ENCODE measurements around the gene MAPRE3.

Gene MAPRE3

GRCh38 chr2:26975656-26976055, 5.2 kb downstream of the MAPRE3 start:
- no peak for DNase-seq (ENCODE audit: low read depth, low spot score)
- TF ChIP-seq YY1 (IDR thresholded peaks at IDR 0.05; ENCODE audit: insufficient read depth, insufficient read length), result no peak
- TF ChIP-seq SUZ12 (IDR thresholded peaks at IDR 0.05; ENCODE audit: extremely low read depth, insufficient read depth, insufficient read length), result no peak
- TF ChIP-seq ZNF274 (IDR thresholded peaks at IDR 0.05; ENCODE audit: low read depth, low read length), result no peak
- Histone ChIP-seq H3K4me1 (ENCODE audit: insufficient read depth, insufficient read length) (peaks cover 2% of the 10 kb centered on the region), H3K36me3 (ENCODE audit: insufficient read depth, insufficient read length, low read length) (no peaks in the 10 kb centered on the region), H3K27me3 (ENCODE audit: insufficient read depth, insufficient read length) (peaks cover 24% of the 10 kb centered on the region), H3K9me3 (ENCODE audit: insufficient read depth, low read length) (no peaks in the 10 kb centered on the region), H3K9ac (ENCODE audit: insufficient read length, low read depth) (no peak overlapping the region), H3K4me3 (ENCODE audit: insufficient read length, low read depth) (no peak overlapping the region)

DNA sequence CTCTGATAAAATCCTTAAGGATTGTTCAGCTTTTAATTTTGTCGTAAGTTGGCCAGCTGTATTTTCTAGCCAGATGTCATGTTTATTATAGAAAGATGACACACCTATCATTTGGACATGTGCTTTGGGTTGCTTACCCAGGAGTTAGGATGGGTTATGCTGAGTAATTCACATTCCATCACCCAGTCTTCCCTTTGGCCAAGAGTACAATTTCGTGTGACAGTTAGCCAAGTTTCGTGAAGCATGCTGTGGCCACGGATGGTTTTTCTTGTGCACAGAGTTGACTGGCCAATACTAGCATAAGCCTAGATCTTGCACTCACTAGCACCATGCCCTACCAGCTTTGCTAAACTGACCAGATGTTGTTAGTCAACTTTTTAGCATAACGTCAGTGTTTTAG, 5.8 kb downstream of the MAPRE3 start:
- Histone ChIP-seq H3K27me3 (ENCODE audit: insufficient read depth, insufficient read length) (peaks cover 21% of the 10 kb centered on the region), H3K36me3 (ENCODE audit: insufficient read depth, insufficient read length, low read length) (no peaks in the 10 kb centered on the region), H3K4me1 (ENCODE audit: insufficient read depth, insufficient read length) (peaks cover 2% of the 10 kb centered on the region), H3K9me3 (ENCODE audit: insufficient read depth, low read length) (no peaks in the 10 kb centered on the region), H3K4me3 (ENCODE audit: insufficient read length, low read depth) (no peak overlapping the region), H3K9ac (ENCODE audit: insufficient read length, low read depth) (no peak overlapping the region)
- TF ChIP-seq SUZ12 (IDR thresholded peaks at IDR 0.05; ENCODE audit: extremely low read depth, insufficient read depth, insufficient read length) (no peak), YY1 (IDR thresholded peaks at IDR 0.05; ENCODE audit: insufficient read depth, insufficient read length) (no peak), ZNF274 (IDR thresholded peaks at IDR 0.05; ENCODE audit: low read depth, low read length) (no peak)
- no peak for DNase-seq (ENCODE audit: low read depth, low spot score)

GRCh38 chr2:26977012-26977411, 6.6 kb downstream of the MAPRE3 start:
- Histone ChIP-seq H3K9ac (ENCODE audit: insufficient read length, low read depth) (no peak overlapping the region), H3K36me3 (ENCODE audit: insufficient read depth, insufficient read length, low read length) (no peaks in the 10 kb centered on the region), H3K9me3 (ENCODE audit: insufficient read depth, low read length) (no peaks in the 10 kb centered on the region), H3K4me1 (ENCODE audit: insufficient read depth, insufficient read length) (peaks cover 2% of the 10 kb centered on the region), H3K27me3 (ENCODE audit: insufficient read depth, insufficient read length) (peaks cover 13% of the 10 kb centered on the region), H3K4me3 (ENCODE audit: insufficient read length, low read depth) (no peak overlapping the region)
- no peak for DNase-seq (ENCODE audit: low read depth, low spot score)
- TF ChIP-seq ZNF274 (IDR thresholded peaks at IDR 0.05; ENCODE audit: low read depth, low read length), result no peak

DNA sequence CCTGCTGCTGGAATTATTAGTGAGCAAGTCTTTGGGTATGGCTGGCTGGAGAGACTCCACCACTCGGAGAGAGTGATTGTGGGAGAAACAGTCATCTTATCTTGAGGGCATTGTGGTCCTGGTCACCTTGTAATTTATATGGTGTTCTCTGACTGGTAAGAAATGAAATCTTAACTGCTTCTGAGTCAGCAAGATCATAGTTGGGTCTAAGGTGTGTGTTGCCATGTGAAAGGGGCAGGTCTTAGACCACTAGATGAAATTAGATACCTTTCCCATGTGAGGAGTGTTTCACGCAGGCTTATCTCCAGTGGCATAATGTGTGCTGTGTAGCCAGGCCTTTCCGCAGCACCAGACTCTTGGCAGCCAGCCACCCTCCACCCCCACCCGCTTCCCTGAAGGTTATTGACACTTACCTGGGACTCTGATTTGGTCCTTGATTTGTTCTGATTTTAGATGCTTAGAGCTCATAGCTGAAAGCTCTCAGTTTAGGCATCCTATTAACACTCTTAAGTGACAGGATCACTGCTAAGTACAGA, 7.7 kb downstream of the MAPRE3 start:
- Histone ChIP-seq H3K9me3 (ENCODE audit: insufficient read depth, low read length) (no peaks in the 10 kb centered on the region), H3K4me1 (ENCODE audit: insufficient read depth, insufficient read length) (peaks cover 2% of the 10 kb centered on the region), H3K27me3 (ENCODE audit: insufficient read depth, insufficient read length) (peaks cover 2% of the 10 kb centered on the region), H3K36me3 (ENCODE audit: insufficient read depth, insufficient read length, low read length) (no peaks in the 10 kb centered on the region), H3K9ac (ENCODE audit: insufficient read length, low read depth) (no peak overlapping the region), H3K4me3 (ENCODE audit: insufficient read length, low read depth) (no peak overlapping the region)
- DNase-seq (ENCODE audit: low read depth, low spot score), result no peak
- no peak for TF ChIP-seq SUZ12 (IDR thresholded peaks at IDR 0.05; ENCODE audit: extremely low read depth, insufficient read depth, insufficient read length)
- TF ChIP-seq ZNF274 (IDR thresholded peaks at IDR 0.05; ENCODE audit: low read depth, low read length), result no peak
- TF ChIP-seq YY1 (IDR thresholded peaks at IDR 0.05; ENCODE audit: insufficient read depth, insufficient read length), result no peak

DNA sequence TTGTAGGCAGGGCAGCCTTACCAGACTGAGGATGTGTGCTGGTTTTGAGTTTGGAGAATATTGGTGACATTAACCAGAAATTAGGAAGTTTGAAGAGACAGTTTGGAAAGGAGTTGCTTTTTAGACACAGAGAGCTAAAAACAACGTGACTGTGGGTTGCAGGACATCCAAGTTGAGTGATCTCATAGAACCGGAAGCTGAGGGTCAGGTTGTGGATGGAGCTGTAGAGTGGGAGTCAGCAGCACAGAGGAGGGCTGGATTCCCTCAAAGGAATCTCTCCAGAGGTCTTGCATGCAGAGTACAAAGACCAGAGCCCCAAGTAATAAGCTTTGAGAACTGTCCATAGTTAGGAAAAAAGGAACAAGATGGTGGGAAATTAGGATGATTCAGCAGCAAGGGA, 9.3 kb downstream of the MAPRE3 start:
- H3K27me3 ChIP-seq (ENCODE audit: insufficient read depth, insufficient read length), result no peaks in the 10 kb centered on the region
- no peaks in the 10 kb centered on the region for H3K9me3 ChIP-seq (ENCODE audit: insufficient read depth, low read length)
- H3K9ac ChIP-seq (ENCODE audit: insufficient read length, low read depth), result no peak overlapping the region
- peaks cover 2% of the 10 kb centered on the region for H3K4me1 ChIP-seq (ENCODE audit: insufficient read depth, insufficient read length)
- DNase-seq (ENCODE audit: low read depth, low spot score), result no peak
- TF ChIP-seq ZNF274 (IDR thresholded peaks at IDR 0.05; ENCODE audit: low read depth, low read length), result no peak
- no peak for TF ChIP-seq SUZ12 (IDR thresholded peaks at IDR 0.05; ENCODE audit: extremely low read depth, insufficient read depth, insufficient read length)
- no peak for TF ChIP-seq YY1 (IDR thresholded peaks at IDR 0.05; ENCODE audit: insufficient read depth, insufficient read length)
- no peak overlapping the region for H3K4me3 ChIP-seq (ENCODE audit: insufficient read length, low read depth)
- no peaks in the 10 kb centered on the region for H3K36me3 ChIP-seq (ENCODE audit: insufficient read depth, insufficient read length, low read length)

- H3K4me1 ChIP-seq (ENCODE audit: insufficient read depth, insufficient read length), result no peaks in the 10 kb centered on the region
- no peak for TF ChIP-seq YY1 (IDR thresholded peaks at IDR 0.05; ENCODE audit: insufficient read depth, insufficient read length)
- no peak for TF ChIP-seq SUZ12 (IDR thresholded peaks at IDR 0.05; ENCODE audit: extremely low read depth, insufficient read depth, insufficient read length)
- no peak for TF ChIP-seq ZNF274 (IDR thresholded peaks at IDR 0.05; ENCODE audit: low read depth, low read length)
- H3K36me3 ChIP-seq (ENCODE audit: insufficient read depth, insufficient read length, low read length), result no peaks in the 10 kb centered on the region
- H3K9ac ChIP-seq (ENCODE audit: insufficient read length, low read depth), result no peak overlapping the region
- H3K27me3 ChIP-seq (ENCODE audit: insufficient read depth, insufficient read length), result no peaks in the 10 kb centered on the region
- no peak overlapping the region for H3K4me3 ChIP-seq (ENCODE audit: insufficient read length, low read depth)
- no peaks in the 10 kb centered on the region for H3K9me3 ChIP-seq (ENCODE audit: insufficient read depth, low read length)
- no peak for DNase-seq (ENCODE audit: low read depth, low spot score)
Observed at GRCh38 chr2:26980971-26981370, 10.5 kb downstream of the MAPRE3 start.

DNA sequence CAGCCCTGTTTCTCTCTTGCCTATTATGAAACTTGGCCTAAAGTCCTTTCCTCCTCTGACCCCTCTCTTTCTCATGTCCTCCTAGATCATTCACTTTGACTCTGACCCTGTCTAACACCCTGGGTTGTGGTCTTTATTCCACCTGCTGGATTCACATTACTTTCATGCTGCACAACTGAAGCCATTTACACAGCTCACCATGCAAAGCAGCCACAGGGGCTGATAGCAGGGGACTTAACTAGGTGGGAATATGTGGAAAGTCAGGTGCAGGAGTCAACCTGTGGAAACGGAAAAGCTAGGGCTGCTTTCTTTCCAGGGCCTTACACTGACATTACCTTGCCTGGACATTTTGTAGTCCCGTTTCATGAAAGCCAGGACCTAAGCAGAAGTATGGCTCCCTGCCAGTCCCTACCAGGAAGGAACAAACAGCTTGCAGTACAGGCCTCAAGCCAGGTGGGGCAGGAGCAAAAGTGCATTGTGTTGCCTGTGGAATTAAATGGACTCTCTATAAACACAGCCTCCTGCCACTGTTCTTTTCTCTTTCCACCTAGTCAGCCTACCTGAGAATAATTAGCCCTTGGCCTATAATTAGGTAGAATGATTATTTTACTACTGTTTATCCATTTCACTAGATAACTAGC, 11.8 kb downstream of the MAPRE3 start:
- no peak for DNase-seq (ENCODE audit: low read depth, low spot score)
- Histone ChIP-seq H3K9ac (ENCODE audit: insufficient read length, low read depth) (no peak overlapping the region), H3K36me3 (ENCODE audit: insufficient read depth, insufficient read length, low read length) (no peaks in the 10 kb centered on the region), H3K9me3 (ENCODE audit: insufficient read depth, low read length) (no peaks in the 10 kb centered on the region), H3K27me3 (ENCODE audit: insufficient read depth, insufficient read length) (no peaks in the 10 kb centered on the region), H3K4me1 (ENCODE audit: insufficient read depth, insufficient read length) (peaks cover 2% of the 10 kb centered on the region), H3K4me3 (ENCODE audit: insufficient read length, low read depth) (no peak overlapping the region)
- TF ChIP-seq ZNF274 (IDR thresholded peaks at IDR 0.05; ENCODE audit: low read depth, low read length) (no peak), SUZ12 (IDR thresholded peaks at IDR 0.05; ENCODE audit: extremely low read depth, insufficient read depth, insufficient read length) (no peak)

Data from NT2/D1 (cell line).